ENCODE results near the gene PIK3R3. TPM values are rescaled to one million over a fixed set of nuclear protein-coding genes. Genes with fewer than 3 reads are reported as not detected.

PIK3R3 gene
- total and polyA plus RNA-seq, 2 donors (not counting 3 experiments of a cell fraction or from before 2014, with no cell fraction given): 7.5 to 14.3 TPM

GRCh38 chr1:46130606-46131005 lies 1.8 kb downstream of the PIK3R3 start:
- Histone ChIP-seq H3K4me2 (ENCODE audit: insufficient read depth, low read length) (peak overlapping the region; percentile 94), H3K27ac (ENCODE audit: insufficient read depth, low read depth, low read length) (peak overlapping the region; percentile 19), H3K9ac (replicated peaks; ENCODE audit: extremely low read depth, insufficient read depth, low read length) (peak overlapping the region; percentile 71), H2AFZ (ENCODE audit: low read depth, low read length) (peak overlapping the region; percentile 47), H3K27me3 (ENCODE audit: control insufficient read depth in 2 of 2, insufficient read depth in 2 of 2, low read length in 2 of 2) (no peaks in the 10 kb centered on the region), H3K9me1 (replicated peaks; ENCODE audit: control insufficient read depth, extremely low read depth, insufficient read depth, low read length) (no peaks in the 10 kb centered on the region), H3K9me3 (replicated peaks; ENCODE audit: control insufficient read depth, insufficient read depth, low read length) (no peaks in the 10 kb centered on the region), H4K20me1 (replicated peaks; ENCODE audit: control insufficient read depth, extremely low read depth, insufficient read depth, low read length) (no peaks in the 10 kb centered on the region), H3K79me2 (ENCODE audit: control insufficient read depth, insufficient read depth, low read length) (no peaks in the 10 kb centered on the region), H3K4me3 (replicated peaks in 1 of 3; ENCODE audit: insufficient read depth in 1 of 3, low read depth in 1 of 3, low read length in 3 of 3) (peak overlapping the region; percentile 79 to 99 (median 92)), H3K36me3 (ENCODE audit: control insufficient read depth in 2 of 2, extremely low read depth in 1 of 2, insufficient read depth in 2 of 2, low read length in 2 of 2) (no peaks in the 10 kb centered on the region), H3K4me1 (ENCODE audit: control insufficient read depth, extremely low read depth, insufficient read depth, low read length) (peaks cover 21% of the 10 kb centered on the region)
- dilution Hi-C loops (cut with MboI; ENCODE audit: extremely low pct_ligation_motif_present, low sequenced_read_pairs): no loop called here
- TF ChIP-seq GATA2 (IDR thresholded peaks at IDR 0.05; ENCODE audit: insufficient read depth, insufficient read length, low read depth, low read length) (no peak), CTCF (IDR thresholded peaks at IDR 0.05; ENCODE audit: extremely low read depth in 1 of 2, insufficient read depth in 1 of 2, low read depth in 1 of 2, low read length in 2 of 2) (no peak), POLR2A (IDR thresholded peaks at IDR 0.05; ENCODE audit: low read depth, low read length) (no peak), EZH2 (IDR thresholded peaks at IDR 0.05; ENCODE audit: borderline replicate concordance, low read depth, low read length, severe bottlenecking) (no peak), FOS (IDR thresholded peaks at IDR 0.05; ENCODE audit: borderline replicate concordance, insufficient read depth, low read length) (no peak), JUN (IDR thresholded peaks at IDR 0.05; ENCODE audit: borderline replicate concordance, insufficient read depth, insufficient read length, low read depth) (no peak), MYC (IDR thresholded peaks at IDR 0.05; ENCODE audit: low read depth, low read length) (no peak), POLR2AphosphoS5 (IDR thresholded peaks at IDR 0.05; ENCODE audit: insufficient read depth, low read depth, low read length) (no peak)
- TF ChIP-seq, protein P1, sequence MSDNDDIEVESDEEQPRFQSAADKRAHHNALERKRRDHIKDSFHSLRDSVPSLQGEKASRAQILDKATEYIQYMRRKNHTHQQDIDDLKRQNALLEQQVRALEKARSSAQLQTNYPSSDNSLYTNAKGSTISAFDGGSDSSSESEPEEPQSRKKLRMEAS (IDR thresholded peaks at IDR 0.05; ENCODE audit: insufficient read depth, insufficient read length): no peak
- CTCF ChIA-PET: interaction anchor here (0.6 to 2.7 kb wide), 11 partner anchors 8 to 95 kb away, joined by 3 to 9 read pairs (median 3); no protein-coding TSS in a partner anchor
- intact Hi-C loops (cut with micrococcal nuclease): loop anchor here (1.0 to 5.0 kb wide), 4 partner anchors 93 to 443 kb away; partner anchors contain the start of genes GPBP1L1, LRRC41, TMEM69 and UQCRH
- DNase-seq (ENCODE audit: low read depth, low spot score): peak; percentile 41
- POLR2A ChIA-PET: no interaction called here
- BruUV-seq (replicated peaks): no TSS peak
- FAIRE-seq: no peak
